Testis (tissue), 2 donors: ENCODE measurements around the gene MDFIC.

Experiments
- CTCF ChIP-seq, 3 experiments: fragments of 450-650 bp in 2 of 3; fragments of 200-600 bp in 1 of 3; sonication (generic) in 1 of 3; IDR thresholded peaks; one replicate each; pipeline ENCODE4 v1.5.1; 2016 to 2019; ENCODE audit warnings: antibody characterized with exemption in 3 of 3, mild to moderate bottlenecking in 2 of 3, moderate library complexity in 1 of 3
- POLR2A ChIP-seq: fragments of 450-650 bp; IDR thresholded peaks from one replicate; pipeline ENCODE4 v1.6.1; 2017; ENCODE audit warnings: antibody characterized with exemption, mild to moderate bottlenecking, moderate library complexity

GRCh38 chr7:115037128-115037802 is 115.4 kb downstream of the MDFIC start:
- no peak for TF ChIP-seq CTCF (IDR thresholded peaks at IDR 0.05)
- TF ChIP-seq POLR2A = no peak
